Esophagus squamous epithelium (tissue), 5 donors: ENCODE measurements around the gene COL23A1. TPM values are rescaled to one million over a fixed set of nuclear protein-coding genes. Genes with fewer than 3 reads are reported as not detected.

Experiments used
- DNase-seq: peaks from one replicate; lab custom pipeline; 2025; lab: John Stamatoyannopoulos, UW
- H3K27ac ChIP-seq, 4 donors: fragments of 200-600 bp; sonication (generic); one replicate each; pipeline ENCODE4 v1.5.1; 2016 to 2019; ENCODE audit warnings: mild to moderate bottlenecking in 1 of 4
- H3K27me3 ChIP-seq, 4 donors: fragments of 200-600 bp; sonication (generic); 1 replicate in 3 of 4; 2 replicates in 1 of 4; pipeline versions ENCODE4 v1.5.1 to v1.6.0; 2017 to 2021; ENCODE audit warnings: antibody characterized with exemption in 1 of 4
- H3K36me3 ChIP-seq, 3 donors: fragments of 200-600 bp; sonication (generic); one replicate each; pipeline ENCODE4 v1.5.1; 2016 to 2019
- H3K4me1 ChIP-seq, 3 donors: fragments of 200-600 bp; sonication (generic); one replicate each; pipeline ENCODE4 v1.5.1; 2017 to 2019
- H3K4me3 ChIP-seq, 4 donors: fragments of 200-600 bp; sonication (generic); 1 replicate in 3 of 4; 2 replicates in 1 of 4; pipeline ENCODE4 v1.5.1; 2016 to 2019; ENCODE audit warnings: mild to moderate bottlenecking in 2 of 4, moderate library complexity in 1 of 4
- H3K9me3 ChIP-seq, 3 donors: fragments of 200-600 bp; sonication (generic); one replicate each; pipeline ENCODE4 v1.5.1; 2016 to 2019
- CTCF ChIP-seq, 6 experiments: fragments of 450-650 bp in 4 of 6; fragments of 200-600 bp in 2 of 6; sonication (generic) in 2 of 6; IDR thresholded peaks; one replicate each; pipeline ENCODE4 v1.5.1; 2016 to 2019; ENCODE audit warnings: antibody characterized with exemption in 6 of 6, mild to moderate bottlenecking in 4 of 6, moderate library complexity in 4 of 6
- POLR2A ChIP-seq, 4 donors: fragments of 450-650 bp; IDR thresholded peaks; one replicate each; pipeline ENCODE4 v1.6.1; 2017; ENCODE audit warnings: antibody characterized with exemption in 4 of 4, mild to moderate bottlenecking in 4 of 4, moderate library complexity in 3 of 4
- WGBS, 2 donors: methylation state at CpG; one replicate each; pipeline ENCODE4 v1.1.5; 2018; 5-methylcytosine and 5-hydroxymethylcytosine counted together
- intact Hi-C: fragments of 100-400 bp; cut with DNase I; formaldehyde crosslinking; loops from one replicate; pipeline ENCODE4 v1.15.0; 2022
- total RNA-seq, 4 donors: library from RNA; depleted of rRNA; stranded (reverse); fragments of >200 nt; gene quantifications; one replicate each; pipeline ENCODE4 v1.1.0, GENCODE V29; 2016
- donor health status: DM: yes; HTN: yes; CAD: no.

COL23A1 gene
- total RNA-seq, 4 donors from 2014 or later = 0.41 to 1.5 (median 0.44) TPM; not detected in 1

GRCh38 chr5:178324481-178325310 lies 265.5 kb downstream of the COL23A1 start:
- peaks cover 0 to 12% (median 4%) of the 10 kb centered on the region in 3 donors for H3K4me1 ChIP-seq

DNA sequence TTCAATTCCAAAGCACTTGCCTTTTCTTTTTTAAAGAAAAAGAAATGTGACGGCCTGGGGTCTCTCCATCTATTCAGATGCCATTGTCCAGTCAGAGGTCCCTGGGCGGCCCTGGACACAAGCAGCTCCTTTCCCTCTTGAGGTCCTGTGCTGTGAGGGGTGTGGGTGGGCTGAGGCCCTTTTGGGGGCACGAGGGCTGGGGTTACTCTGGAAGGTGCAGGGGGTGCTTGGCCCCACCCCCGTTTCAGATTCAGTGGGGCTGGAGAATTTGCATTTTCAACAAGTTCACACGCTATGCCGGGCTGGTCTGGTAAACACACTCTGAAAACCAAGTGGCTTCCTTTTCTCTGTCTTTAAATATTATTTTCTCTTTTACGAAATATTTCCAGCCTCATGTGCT lies 266.2 kb downstream of the COL23A1 start:
- H3K4me1 ChIP-seq = peaks cover 0 to 12% (median 4%) of the 10 kb centered on the region in 3 donors
- H3K36me3 ChIP-seq = no peaks in the 10 kb centered on the region
- no peak overlapping the region for H3K27ac ChIP-seq
- peaks cover 0 to 53% (median 0%) of the 10 kb centered on the region in 4 donors for H3K27me3 ChIP-seq
- intact Hi-C loops = no loop called here
- WGBS, 2 donors = 74 to 77% methylated on average over 6 to 7 of the region's 7 CpGs
- TF ChIP-seq POLR2A (IDR thresholded peaks at IDR 0.05) (no peak), CTCF (IDR thresholded peaks at IDR 0.05) (no peak)
- DNase-seq = no peak
- no peak overlapping the region for H3K4me3 ChIP-seq
- H3K9me3 ChIP-seq = no peaks in the 10 kb centered on the region

More at GRCh38 chr5:178324481-178325310, 265.5 kb downstream of the COL23A1 start:
- H3K36me3 ChIP-seq = no peaks in the 10 kb centered on the region
- DNase-seq = no peak
- H3K4me3 ChIP-seq = no peak overlapping the region
- H3K27ac ChIP-seq = no peak overlapping the region
- no peaks in the 10 kb centered on the region for H3K9me3 ChIP-seq
- H3K27me3 ChIP-seq = peaks cover 0 to 57% (median 0%) of the 10 kb centered on the region in 4 donors
- intact Hi-C loops = no loop called here
- TF ChIP-seq CTCF (IDR thresholded peaks at IDR 0.05) (no peak), POLR2A (IDR thresholded peaks at IDR 0.05) (no peak)
- WGBS, 2 donors = 71 to 83% methylated on average over 9 to 11 of the region's 31 CpGs

DNA sequence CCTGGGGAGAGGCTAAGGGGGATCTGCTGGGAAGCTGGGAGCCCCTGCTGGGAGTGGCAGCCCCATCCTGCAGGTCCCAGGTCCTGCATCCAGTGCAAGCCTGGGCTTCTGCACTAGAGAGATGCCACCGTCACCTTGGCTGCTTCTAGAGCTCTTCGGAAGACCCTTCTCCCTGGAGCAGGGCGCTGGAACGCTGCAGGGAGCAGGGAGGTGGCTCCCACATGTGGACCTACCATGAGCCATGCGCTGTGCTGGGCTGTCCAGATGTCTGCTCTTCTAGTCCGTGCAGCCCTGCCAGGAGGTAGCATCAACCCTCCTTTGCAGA lies 266.7 kb downstream of the COL23A1 start:
- 65 to 80% methylated on average over 2 to 3 of the region's 6 CpGs for WGBS, 2 donors
- no peak overlapping the region for H3K4me3 ChIP-seq
- H3K4me1 ChIP-seq = peaks cover 0 to 12% (median 4%) of the 10 kb centered on the region in 3 donors
- peaks cover 0 to 49% (median 0%) of the 10 kb centered on the region in 4 donors for H3K27me3 ChIP-seq
- no peak for TF ChIP-seq CTCF (IDR thresholded peaks at IDR 0.05)
- TF ChIP-seq POLR2A (IDR thresholded peaks at IDR 0.05) = no peak
- H3K27ac ChIP-seq = no peak overlapping the region
- no peaks in the 10 kb centered on the region for H3K36me3 ChIP-seq
- DNase-seq = no peak
- intact Hi-C loops = no loop called here
- no peaks in the 10 kb centered on the region for H3K9me3 ChIP-seq

GRCh38 chr5:178322736-178323540 lies 267.3 kb downstream of the COL23A1 start:
- no peaks in the 10 kb centered on the region for H3K36me3 ChIP-seq
- no peaks in the 10 kb centered on the region for H3K9me3 ChIP-seq

More at GRCh38 chr5:178322736-178323540, 267.3 kb downstream of the COL23A1 start:
- Histone ChIP-seq H3K4me3 (no peak overlapping the region), H3K27ac (no peak overlapping the region), H3K4me1 (peaks cover 0 to 11% (median 4%) of the 10 kb centered on the region in 3 donors), H3K27me3 (peaks cover 0 to 47% (median 0%) of the 10 kb centered on the region in 4 donors)
- DNase-seq = no peak
- 39% methylated on average over 2 of the region's 14 CpGs; no CpG with 5 or more reads in 1 of the 2 donors for WGBS, 2 donors
- no peak for TF ChIP-seq POLR2A (IDR thresholded peaks at IDR 0.05)
- TF ChIP-seq CTCF (IDR thresholded peaks at IDR 0.05) = no peak
- intact Hi-C loops = no loop called here
